Activated CD4-positive, alpha-beta memory T cell treated with anti-CD3 and anti-CD28 coated beads for 36 hours (primary cell): ENCODE results near the gene DDO. TPM values are rescaled to one million over a fixed set of nuclear protein-coding genes. Genes with fewer than 3 reads are reported as not detected.
A peak's percentile ranks its signal among the peaks of the same experiment; 100 is the strongest.
"Not testable (repeated sequence)": the region's sequence is repeated elsewhere in the genome, so short reads cannot be mapped to it uniquely, and the experiment has no call there.

Experiments
- CTCF ChIA-PET: fragments of 350-600 bp; sonication (Branson Sonifier 250); formaldehyde crosslinking; loops from one replicate; lab custom pipeline; 2021; ENCODE audit warnings: antibody characterized with exemption, inconsistent platforms; lab: Charles Lee
- POLR2A ChIA-PET: fragments of 350-600 bp; sonication (Branson Sonifier 250); formaldehyde crosslinking; loops from one replicate; lab custom pipeline; 2021; ENCODE audit warnings: antibody characterized with exemption; lab: Charles Lee
- DNase-seq: peaks from one replicate; pipeline ENCODE4 v3.0.0-alpha.2; 2020
- H3K27ac Mint-ChIP-seq: one replicate; pipeline ENCODE4 v1.8.0; 2021; ENCODE audit warnings: mixed read lengths
- H3K27me3 Mint-ChIP-seq: one replicate; pipeline ENCODE4 v1.8.0; 2021; ENCODE audit warnings: mixed read lengths
- H3K36me3 Mint-ChIP-seq: one replicate; pipeline ENCODE4 v1.8.0; 2021; ENCODE audit warnings: mixed read lengths
- H3K4me1 Mint-ChIP-seq: one replicate; pipeline ENCODE4 v1.8.0; 2021; ENCODE audit warnings: low read depth, mixed read lengths
- H3K4me3 Mint-ChIP-seq: one replicate; pipeline ENCODE4 v1.8.0; 2021; ENCODE audit warnings: mild to moderate bottlenecking, mixed read lengths
- H3K9me3 Mint-ChIP-seq: one replicate; pipeline ENCODE4 v1.8.0; 2021; ENCODE audit warnings: mixed read lengths
- intact Hi-C: fragments of 100-400 bp; cut with micrococcal nuclease; formaldehyde crosslinking; loops from one replicate; pipeline ENCODE4 v1.15.1; 2023
- total RNA-seq, 2 experiments: library from RNA; stranded (reverse); gene quantifications; one replicate each; pipeline ENCODE4 v1.2.3, GENCODE V29; 2021

DDO gene, protein sequence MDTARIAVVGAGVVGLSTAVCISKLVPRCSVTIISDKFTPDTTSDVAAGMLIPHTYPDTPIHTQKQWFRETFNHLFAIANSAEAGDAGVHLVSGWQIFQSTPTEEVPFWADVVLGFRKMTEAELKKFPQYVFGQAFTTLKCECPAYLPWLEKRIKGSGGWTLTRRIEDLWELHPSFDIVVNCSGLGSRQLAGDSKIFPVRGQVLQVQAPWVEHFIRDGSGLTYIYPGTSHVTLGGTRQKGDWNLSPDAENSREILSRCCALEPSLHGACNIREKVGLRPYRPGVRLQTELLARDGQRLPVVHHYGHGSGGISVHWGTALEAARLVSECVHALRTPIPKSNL
- not detected for total RNA-seq

DNA sequence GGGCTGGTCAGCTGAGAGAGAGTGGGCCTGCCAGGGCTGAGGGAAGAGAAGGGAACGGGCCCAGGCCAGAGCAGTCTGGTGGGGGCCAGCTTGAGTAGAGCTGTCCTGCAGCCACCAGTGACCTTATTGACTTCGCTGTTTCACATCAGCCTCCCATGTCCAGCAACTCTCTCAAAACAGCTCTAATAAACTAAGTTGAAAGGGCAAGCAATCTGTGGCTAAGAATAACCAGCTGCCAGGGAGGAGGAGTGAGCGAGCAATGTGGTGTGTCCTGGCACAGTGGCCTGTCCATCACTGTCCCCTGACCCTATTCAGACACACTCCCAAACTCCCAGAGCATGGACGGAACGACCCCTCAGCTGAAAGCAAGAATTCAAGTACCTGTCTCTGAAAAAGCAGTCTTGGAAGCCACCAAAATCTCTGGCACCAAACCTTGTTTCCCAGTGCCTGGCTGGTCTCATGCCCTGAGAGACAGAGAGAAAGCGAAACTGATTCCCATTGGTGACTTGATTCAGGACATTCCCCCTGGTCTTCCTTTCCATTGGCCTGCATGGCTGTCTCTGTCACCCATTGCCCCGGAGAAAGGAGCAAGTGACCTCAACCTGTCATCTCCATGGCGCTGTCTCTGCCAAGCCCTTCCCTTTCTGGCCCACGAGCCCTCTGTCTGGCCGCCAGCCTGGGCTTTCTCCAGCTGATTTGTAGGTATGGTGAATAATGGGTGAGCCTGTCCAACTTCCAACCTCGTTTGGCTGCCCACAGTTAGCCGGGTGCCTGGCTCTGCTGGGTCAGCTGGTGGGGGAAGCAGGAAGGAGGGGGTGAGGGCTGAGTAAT, at the start of gene DDO:
TSS of gene DDO (minus strand) at position 490 of the 831 bp plus-strand sequence. CDS start 2,113 bp downstream, outside the sequence.
- no peaks in the 10 kb centered on the region for H3K4me1 Mint-ChIP-seq
- POLR2A ChIA-PET, result no interaction called here
- H3K4me3 Mint-ChIP-seq, result no peak within 1 kb of the TSS
- H3K27me3 Mint-ChIP-seq, result peaks cover 4% of the 10 kb centered on the region
- DNase-seq, result no peak
- no peaks in the 10 kb centered on the region for H3K9me3 Mint-ChIP-seq
- H3K27ac Mint-ChIP-seq, result no peak within 1 kb of the TSS
- no peaks in the 10 kb centered on the region for H3K36me3 Mint-ChIP-seq
- CTCF ChIA-PET, result no interaction called here
- intact Hi-C loops, result no loop called here

DNA sequence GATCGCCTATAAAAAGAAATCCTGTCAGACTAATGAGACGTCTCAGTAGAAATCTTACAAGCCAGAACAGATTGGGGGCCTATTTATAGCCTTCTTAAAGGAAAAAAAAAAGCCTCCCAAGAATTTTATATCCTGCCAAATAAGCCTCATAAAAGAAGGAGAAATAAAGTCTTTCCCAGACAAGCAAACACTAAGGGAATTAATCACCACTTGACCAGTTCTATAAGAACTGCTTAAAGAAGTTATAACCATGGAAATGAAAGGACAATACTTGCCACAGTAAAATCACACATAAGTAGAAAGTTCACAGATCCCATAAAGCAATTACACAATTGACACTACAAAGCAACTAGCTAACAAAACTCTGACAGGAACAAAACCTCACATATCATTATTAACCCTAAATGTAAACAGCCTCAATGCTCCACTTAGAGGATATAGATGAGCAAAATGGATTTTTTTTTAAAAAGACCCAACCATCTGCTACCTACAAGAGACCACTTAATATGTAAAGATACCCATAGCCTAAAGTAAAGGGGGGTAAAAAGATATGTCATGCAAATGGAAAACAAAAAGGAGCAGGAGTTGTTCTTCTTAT, 47.6 kb upstream of the DDO start:
- Mint-ChIP-seq H3K4me3 (no peak overlapping the region), H3K36me3 (peaks cover 2% of the 10 kb centered on the region), H3K4me1 (no peaks in the 10 kb centered on the region), H3K9me3 (peaks cover 27% of the 10 kb centered on the region), H3K27me3 (peaks cover 2% of the 10 kb centered on the region), H3K27ac (no peak overlapping the region)
- intact Hi-C loops, result no loop called here
- POLR2A ChIA-PET, result no interaction called here
- no peak for DNase-seq
- CTCF ChIA-PET, result no interaction called here

DNA sequence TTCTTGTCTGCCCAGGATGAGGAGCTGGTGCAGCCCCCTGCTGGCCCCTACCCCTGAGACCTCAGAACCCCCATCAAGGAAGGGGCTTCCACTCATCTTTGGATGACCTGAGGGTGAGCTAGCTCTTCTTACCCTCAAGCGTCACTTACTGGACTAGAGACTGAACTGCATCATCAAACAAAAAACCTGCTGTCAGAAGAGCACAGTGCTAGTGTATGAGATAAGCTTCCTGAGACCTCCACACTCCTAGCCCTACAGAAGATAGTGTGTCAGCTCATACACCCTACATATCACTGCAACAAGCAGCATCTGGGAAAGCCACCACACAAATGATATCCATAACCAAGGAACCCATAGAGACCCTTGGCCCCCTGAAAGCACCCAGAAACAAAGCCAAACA, 46.0 kb upstream of the DDO start:
- DNase-seq, result no peak
- POLR2A ChIA-PET, result no interaction called here
- intact Hi-C loops, result no loop called here
- H3K27ac Mint-ChIP-seq, result no peak overlapping the region
- peaks cover 2% of the 10 kb centered on the region for H3K36me3 Mint-ChIP-seq
- peaks cover 27% of the 10 kb centered on the region for H3K9me3 Mint-ChIP-seq
- CTCF ChIA-PET, result no interaction called here
- H3K4me1 Mint-ChIP-seq, result no peaks in the 10 kb centered on the region
- no peak overlapping the region for H3K4me3 Mint-ChIP-seq
- peaks cover 6% of the 10 kb centered on the region for H3K27me3 Mint-ChIP-seq

DNA sequence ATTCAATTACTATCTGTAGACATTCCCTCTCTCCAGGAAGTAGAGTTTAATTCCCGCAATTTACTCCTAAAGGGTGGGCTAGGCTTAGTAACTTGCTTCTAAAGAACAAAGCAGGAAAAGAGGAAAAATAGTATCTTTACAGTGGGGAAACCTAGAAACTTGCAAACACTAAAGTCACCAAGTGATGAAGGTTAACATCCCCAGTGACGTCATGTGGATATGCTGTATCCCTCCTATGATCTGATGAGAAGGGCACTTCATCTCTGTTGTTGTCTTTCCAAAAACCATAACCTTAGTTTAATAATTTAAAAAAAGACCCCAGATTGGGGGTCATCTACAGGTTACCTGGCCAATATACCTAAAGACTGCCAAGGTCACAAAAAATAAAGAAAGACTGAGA, 43.8 kb upstream of the DDO start:
- CTCF ChIA-PET, result no interaction called here
- intact Hi-C loops, result no loop called here
- Mint-ChIP-seq H3K27me3 (peaks cover 5% of the 10 kb centered on the region), H3K9me3 (peaks cover 27% of the 10 kb centered on the region), H3K27ac (no peak overlapping the region), H3K4me3 (no peak overlapping the region), H3K4me1 (no peaks in the 10 kb centered on the region), H3K36me3 (peaks cover 2% of the 10 kb centered on the region)
- DNase-seq, result no peak
- POLR2A ChIA-PET, result no interaction called here

DNA sequence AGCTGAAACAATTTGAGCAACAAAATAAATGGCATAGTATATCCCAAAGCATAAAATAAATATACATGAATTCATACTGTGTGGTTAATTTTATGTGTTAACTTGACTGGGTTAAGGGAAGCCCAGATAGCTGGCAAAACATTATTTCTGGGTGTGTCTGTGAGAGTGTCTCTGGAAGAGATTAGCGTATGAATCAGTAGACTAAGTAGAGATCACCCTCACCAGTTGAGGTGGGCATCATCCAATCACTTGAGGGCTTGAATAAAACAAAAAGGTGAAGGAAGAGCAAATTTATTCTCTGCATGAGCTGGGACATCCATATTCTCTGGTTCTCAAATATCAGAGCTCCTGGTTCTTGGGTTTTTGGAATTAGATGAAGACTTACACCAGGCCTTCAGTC, 43.1 kb upstream of the DDO start:
- no peaks in the 10 kb centered on the region for H3K4me1 Mint-ChIP-seq
- DNase-seq, result no peak
- peaks cover 2% of the 10 kb centered on the region for H3K36me3 Mint-ChIP-seq
- H3K27ac Mint-ChIP-seq, result no peak overlapping the region
- intact Hi-C loops, result no loop called here
- peaks cover 21% of the 10 kb centered on the region for H3K9me3 Mint-ChIP-seq
- H3K27me3 Mint-ChIP-seq, result peaks cover 5% of the 10 kb centered on the region
- H3K4me3 Mint-ChIP-seq, result no peak overlapping the region
- ChIA-PET POLR2A (no interaction called here), CTCF (interaction anchor here (1.2 kb wide), 1 partner anchor 12 kb away, joined by 3 read pairs; no protein-coding TSS in a partner anchor)

DNA sequence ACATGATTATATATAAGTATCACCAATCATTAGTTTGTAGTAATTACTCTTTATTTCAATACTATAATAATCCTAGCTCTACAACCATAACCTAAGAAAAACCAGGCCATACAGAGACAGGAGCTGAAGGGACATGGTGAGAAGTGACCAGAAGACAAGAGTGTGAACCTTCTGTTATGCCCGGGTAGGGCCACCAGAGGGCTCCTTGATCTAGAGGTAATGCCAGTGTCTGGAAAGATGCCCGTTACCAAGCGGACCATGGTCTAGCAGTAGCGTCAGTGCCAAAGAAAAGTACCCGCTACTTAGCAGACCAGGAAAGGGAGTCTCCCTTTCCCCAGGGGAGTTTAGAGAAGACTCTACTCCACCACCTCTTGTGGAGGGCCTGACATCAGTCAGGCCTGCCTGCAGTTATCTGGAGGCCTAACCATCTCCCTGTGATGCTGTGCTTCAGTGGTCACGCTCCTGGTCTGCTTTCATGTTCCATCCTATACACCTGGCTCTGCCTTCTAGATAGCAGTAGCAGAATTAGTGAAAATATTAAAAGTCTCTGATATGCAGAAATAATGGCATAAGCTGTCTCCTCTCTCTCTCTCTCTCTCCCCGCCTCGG, 42.3 kb upstream of the DDO start:
- peak; percentile 31 for DNase-seq

DNA sequence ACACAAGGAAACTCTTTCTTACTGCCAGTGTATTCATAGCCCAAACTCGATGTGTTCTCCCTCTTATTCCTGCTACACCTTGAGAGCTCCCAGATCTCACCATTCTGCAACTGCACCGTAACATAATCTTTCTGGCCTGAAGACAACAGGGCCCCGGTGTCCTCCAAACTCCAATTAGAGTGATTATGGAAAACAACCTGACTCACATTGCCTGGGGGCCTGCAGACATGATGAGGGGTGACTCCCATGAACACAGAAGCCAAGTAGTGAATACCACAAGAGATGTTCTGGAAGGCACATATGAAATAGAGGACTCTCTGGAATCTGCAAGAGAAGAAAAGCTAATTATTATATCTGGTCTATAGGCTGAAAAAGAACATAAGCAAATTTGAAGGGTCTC, 41.3 kb upstream of the DDO start:
- no peak for DNase-seq
- CTCF ChIA-PET, result no interaction called here
- POLR2A ChIA-PET, result no interaction called here
- Mint-ChIP-seq H3K27me3 (peaks cover 11% of the 10 kb centered on the region), H3K4me1 (no peaks in the 10 kb centered on the region), H3K27ac (no peak overlapping the region), H3K9me3 (peaks cover 5% of the 10 kb centered on the region), H3K4me3 (no peak overlapping the region), H3K36me3 (peaks cover 2% of the 10 kb centered on the region)
- intact Hi-C loops, result no loop called here

More for the DNA sequence above, 42.3 kb upstream of the DDO start:
- intact Hi-C loops, H3K27ac Mint-ChIP-seq, H3K4me1 Mint-ChIP-seq, H3K27me3 Mint-ChIP-seq, POLR2A ChIA-PET, H3K36me3 Mint-ChIP-seq, H3K4me3 Mint-ChIP-seq: not testable (repeated sequence)
- CTCF ChIA-PET, result interaction anchor here (1.2 kb wide), 1 partner anchor 13 kb away, joined by 3 read pairs; no protein-coding TSS in a partner anchor
- peaks cover 13% of the 10 kb centered on the region for H3K9me3 Mint-ChIP-seq

DNA sequence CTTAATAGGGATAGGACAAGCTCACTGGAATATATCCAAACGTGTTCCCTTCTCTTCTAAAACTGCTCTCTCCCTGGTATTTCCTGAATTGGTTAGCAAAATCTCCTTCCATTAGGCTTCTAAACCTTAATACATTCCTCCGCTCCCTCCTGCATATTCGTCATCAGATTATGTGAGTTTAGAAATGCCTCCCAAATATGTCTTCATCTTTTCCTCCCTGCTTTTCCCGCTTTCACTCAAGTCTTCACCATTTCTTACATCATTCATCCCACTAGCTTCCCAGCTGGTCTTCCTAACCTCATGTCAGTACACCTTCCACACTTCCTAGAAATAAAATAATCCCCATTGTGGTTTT, 34.1 kb upstream of the DDO start:
- Mint-ChIP-seq H3K9me3 (no peaks in the 10 kb centered on the region), H3K4me1 (no peaks in the 10 kb centered on the region), H3K27me3 (peaks cover 9% of the 10 kb centered on the region), H3K36me3 (no peaks in the 10 kb centered on the region), H3K4me3 (no peak overlapping the region), H3K27ac (no peak overlapping the region)
- intact Hi-C loops, result no loop called here
- ChIA-PET POLR2A (no interaction called here), CTCF (no interaction called here)
- no peak for DNase-seq

DNA sequence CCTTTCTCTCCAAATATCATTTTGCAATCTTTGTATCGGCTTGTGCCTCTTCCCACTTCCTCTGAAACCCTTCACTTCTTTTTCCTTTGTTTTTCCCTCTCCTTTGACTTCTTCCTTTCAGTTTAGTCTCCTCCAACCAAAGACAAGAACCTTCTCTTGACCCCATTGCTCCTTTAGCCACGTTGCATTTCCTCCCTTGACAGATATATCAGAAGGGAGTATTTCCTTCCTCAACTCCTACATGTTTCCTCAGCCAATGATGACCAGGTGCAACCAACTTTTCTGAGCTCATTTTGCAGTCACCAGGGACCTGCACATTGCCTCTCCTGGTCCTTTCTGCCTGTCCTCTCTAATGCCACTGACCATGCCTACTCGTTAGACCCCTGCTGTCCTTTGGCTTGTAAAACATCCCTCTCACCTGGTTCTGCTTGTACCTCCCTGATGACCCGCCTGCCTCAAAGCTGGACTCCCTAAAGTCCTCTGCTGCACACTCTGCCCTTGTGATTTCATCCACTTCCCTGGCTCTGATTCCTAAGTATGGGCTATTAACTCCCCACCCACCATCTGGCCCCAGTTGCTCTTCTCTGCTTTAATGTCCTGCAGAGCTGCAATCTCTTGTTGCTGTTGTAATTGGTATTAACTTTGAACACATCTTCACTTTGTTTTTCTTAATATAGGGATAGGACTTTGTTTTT, 33.6 kb upstream of the DDO start:
- intact Hi-C loops, result no loop called here
- Mint-ChIP-seq H3K27ac (no peak overlapping the region), H3K4me3 (no peak overlapping the region), H3K36me3 (no peaks in the 10 kb centered on the region), H3K9me3 (no peaks in the 10 kb centered on the region), H3K4me1 (no peaks in the 10 kb centered on the region), H3K27me3 (peaks cover 9% of the 10 kb centered on the region)
- POLR2A ChIA-PET, result no interaction called here
- no peak for DNase-seq
- CTCF ChIA-PET, result no interaction called here

DNA sequence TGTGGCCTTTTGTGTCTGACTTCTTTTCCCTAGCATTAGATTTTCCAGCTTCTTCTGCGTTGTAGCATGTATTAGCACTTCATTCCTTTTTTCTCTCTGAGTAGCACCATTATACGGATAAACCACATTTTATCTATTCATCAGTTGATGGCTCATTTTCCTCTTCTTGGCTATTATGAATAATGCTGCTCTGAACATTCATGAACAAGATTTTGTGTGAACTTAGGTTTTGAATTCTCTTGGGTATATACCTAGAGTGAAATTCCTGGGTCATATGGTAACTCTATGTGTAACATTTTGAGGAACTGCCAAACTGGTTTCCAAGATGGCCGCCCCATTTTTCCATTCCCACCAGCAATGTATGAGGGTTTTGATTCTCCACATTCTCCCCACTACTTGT, 32.4 kb upstream of the DDO start:
- Mint-ChIP-seq H3K9me3 (no peaks in the 10 kb centered on the region), H3K27me3 (peaks cover 13% of the 10 kb centered on the region), H3K36me3 (no peaks in the 10 kb centered on the region), H3K4me1 (no peaks in the 10 kb centered on the region), H3K4me3 (no peak overlapping the region), H3K27ac (no peak overlapping the region)
- DNase-seq, result no peak
- intact Hi-C loops, result no loop called here
- POLR2A ChIA-PET, result no interaction called here
- CTCF ChIA-PET, result no interaction called here

DNA sequence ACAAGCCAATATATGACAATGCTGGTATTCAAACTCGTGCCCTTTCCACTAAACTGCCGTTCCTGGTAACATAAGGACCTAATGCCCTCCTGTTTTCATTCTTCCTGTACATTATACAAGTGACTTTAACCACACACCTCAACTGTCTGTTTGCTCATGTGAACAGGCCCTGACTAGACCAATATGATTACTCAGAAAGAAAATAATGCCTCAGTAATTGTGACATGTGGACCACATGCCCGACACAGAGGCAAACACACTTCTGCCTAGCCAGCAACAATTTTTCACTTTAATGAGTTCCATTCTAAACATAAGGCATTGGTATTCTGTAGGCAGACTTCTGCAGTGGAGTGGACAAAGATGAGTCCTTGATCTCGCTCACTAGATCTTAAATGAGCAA, 31.0 kb upstream of the DDO start:
- H3K36me3 Mint-ChIP-seq, result no peaks in the 10 kb centered on the region
- no peaks in the 10 kb centered on the region for H3K4me1 Mint-ChIP-seq
- H3K4me3 Mint-ChIP-seq, result no peak overlapping the region
- peaks cover 10% of the 10 kb centered on the region for H3K27me3 Mint-ChIP-seq
- H3K27ac Mint-ChIP-seq, result no peak overlapping the region
- no peaks in the 10 kb centered on the region for H3K9me3 Mint-ChIP-seq
- POLR2A ChIA-PET, result no interaction called here
- CTCF ChIA-PET, result no interaction called here
- DNase-seq, result no peak
- intact Hi-C loops, result no loop called here

DNA sequence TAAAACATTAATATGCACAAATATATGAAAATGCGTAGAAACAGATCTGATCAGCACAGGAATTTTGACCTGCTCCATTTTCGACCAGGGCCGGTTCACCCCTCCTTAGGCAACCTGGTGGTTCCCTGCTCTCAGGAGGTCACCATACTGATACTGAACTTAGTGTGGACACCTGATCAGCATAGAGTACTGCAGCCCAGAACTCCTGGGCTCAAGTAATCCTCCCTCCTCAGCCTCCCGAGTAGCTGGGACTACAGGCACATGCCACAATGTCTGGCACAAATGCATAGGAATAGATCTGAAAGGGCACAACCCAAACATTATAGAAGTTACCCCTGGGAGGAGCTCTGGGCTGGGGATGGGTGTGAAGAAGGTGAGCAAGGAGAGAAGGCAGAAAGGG, 24.7 kb upstream of the DDO start:
- ChIA-PET POLR2A (no interaction called here), CTCF (no interaction called here)
- H3K4me1 Mint-ChIP-seq, result no peaks in the 10 kb centered on the region
- H3K36me3 Mint-ChIP-seq, result no peaks in the 10 kb centered on the region
- DNase-seq, result no peak
- no peak overlapping the region for H3K27ac Mint-ChIP-seq
- peaks cover 20% of the 10 kb centered on the region for H3K27me3 Mint-ChIP-seq
- H3K4me3 Mint-ChIP-seq, result no peak overlapping the region
- intact Hi-C loops, result no loop called here
- H3K9me3 Mint-ChIP-seq, result no peaks in the 10 kb centered on the region
